GM06990 (cell line): Measurements from ENCODE around the gene OR1L1.

Experiments used
- DNase-seq: peaks from one replicate; pipeline ENCODE4 v3.0.0-alpha.2; 2011; ENCODE audit not compliant: insufficient read length; ENCODE audit errors: extremely low read depth
- H3K27me3 ChIP-seq: replicated peaks from 2 replicates; pipeline ENCODE4 v1.6.0; 2011; ENCODE audit warnings: low read length; ENCODE audit not compliant: control insufficient read depth, insufficient read depth
- H3K36me3 ChIP-seq: 2 replicates; pipeline ENCODE4 v1.5.1; 2011; ENCODE audit warnings: low read length; ENCODE audit not compliant: control insufficient read depth, insufficient read depth
- H3K4me3 ChIP-seq: replicated peaks from 2 replicates; pipeline ENCODE4 v1.5.1; 2011; ENCODE audit warnings: low read depth, mild to moderate bottlenecking, control low read depth, low read length
- TF ChIP-seq, protein P1 (sequence below): IDR thresholded peaks from 2 replicates; pipeline ENCODE4 v1.5.1; 2011; ENCODE audit warnings: low read length, control low read depth, mild to moderate bottlenecking, inconsistent platforms; ENCODE audit not compliant: insufficient read depth, poor library complexity, severe bottlenecking

Gene OR1L1

GRCh38 chr9:122657527-122657926 is 4.0 kb upstream of the OR1L1 start, which contains the start of gene OR1B1:
OR1B1 (minus strand) TSS chr9:122657627.
- TF ChIP-seq, protein P1, sequence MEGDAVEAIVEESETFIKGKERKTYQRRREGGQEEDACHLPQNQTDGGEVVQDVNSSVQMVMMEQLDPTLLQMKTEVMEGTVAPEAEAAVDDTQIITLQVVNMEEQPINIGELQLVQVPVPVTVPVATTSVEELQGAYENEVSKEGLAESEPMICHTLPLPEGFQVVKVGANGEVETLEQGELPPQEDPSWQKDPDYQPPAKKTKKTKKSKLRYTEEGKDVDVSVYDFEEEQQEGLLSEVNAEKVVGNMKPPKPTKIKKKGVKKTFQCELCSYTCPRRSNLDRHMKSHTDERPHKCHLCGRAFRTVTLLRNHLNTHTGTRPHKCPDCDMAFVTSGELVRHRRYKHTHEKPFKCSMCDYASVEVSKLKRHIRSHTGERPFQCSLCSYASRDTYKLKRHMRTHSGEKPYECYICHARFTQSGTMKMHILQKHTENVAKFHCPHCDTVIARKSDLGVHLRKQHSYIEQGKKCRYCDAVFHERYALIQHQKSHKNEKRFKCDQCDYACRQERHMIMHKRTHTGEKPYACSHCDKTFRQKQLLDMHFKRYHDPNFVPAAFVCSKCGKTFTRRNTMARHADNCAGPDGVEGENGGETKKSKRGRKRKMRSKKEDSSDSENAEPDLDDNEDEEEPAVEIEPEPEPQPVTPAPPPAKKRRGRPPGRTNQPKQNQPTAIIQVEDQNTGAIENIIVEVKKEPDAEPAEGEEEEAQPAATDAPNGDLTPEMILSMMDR, result no peak
- H3K4me3 ChIP-seq, result no peak within 1 kb of the TSS
- no peak for DNase-seq
- no peaks in the 10 kb centered on the region for H3K36me3 ChIP-seq
- no peaks in the 10 kb centered on the region for H3K27me3 ChIP-seq

- no peak for DNase-seq
- Histone ChIP-seq H3K27me3 (no peaks in the 10 kb centered on the region), H3K36me3 (no peaks in the 10 kb centered on the region), H3K4me3 (no peak overlapping the region)
- TF ChIP-seq, protein P1, result no peak
Observed at GRCh38 chr9:122672481-122672880, 11.0 kb downstream of the OR1L1 start.

- H3K27me3 ChIP-seq, result no peaks in the 10 kb centered on the region
- TF ChIP-seq, protein P1, result no peak
- no peak for DNase-seq
- H3K4me3 ChIP-seq, result no peak overlapping the region
- no peaks in the 10 kb centered on the region for H3K36me3 ChIP-seq
Observed at GRCh38 chr9:122684851-122685250, 23.3 kb downstream of the OR1L1 start.

DNA sequence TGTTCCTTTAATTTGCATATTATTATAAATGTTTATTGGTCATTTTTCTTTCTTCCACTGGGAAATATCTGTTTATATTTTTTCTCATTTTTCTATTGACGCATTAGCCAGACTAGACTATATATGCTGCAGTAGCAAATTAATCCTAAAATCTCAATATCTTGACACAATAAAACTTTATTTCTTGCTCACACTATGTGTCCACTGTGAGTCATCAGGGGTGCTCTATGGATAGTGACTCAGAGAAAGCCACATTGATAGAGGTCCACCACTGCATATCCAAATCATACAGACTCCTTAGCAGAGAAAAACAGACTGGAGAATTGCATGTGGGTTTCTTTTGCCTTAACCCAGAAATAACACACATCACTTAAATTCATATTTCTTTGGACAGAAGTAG is 34.2 kb downstream of the OR1L1 start:
- Histone ChIP-seq H3K36me3 (no peaks in the 10 kb centered on the region), H3K4me3 (no peak overlapping the region), H3K27me3 (no peaks in the 10 kb centered on the region)
- TF ChIP-seq, protein P1, result no peak
- DNase-seq, result no peak
